NCI-H1694 treated with DMSO at 0.1 percent for 48 hours (cell line): ENCODE measurements around the gene VPS35L.

Source experiments
- DNase-seq: peaks from one replicate; lab custom pipeline; 2025; lab: John Stamatoyannopoulos, UW

Gene VPS35L, protein sequence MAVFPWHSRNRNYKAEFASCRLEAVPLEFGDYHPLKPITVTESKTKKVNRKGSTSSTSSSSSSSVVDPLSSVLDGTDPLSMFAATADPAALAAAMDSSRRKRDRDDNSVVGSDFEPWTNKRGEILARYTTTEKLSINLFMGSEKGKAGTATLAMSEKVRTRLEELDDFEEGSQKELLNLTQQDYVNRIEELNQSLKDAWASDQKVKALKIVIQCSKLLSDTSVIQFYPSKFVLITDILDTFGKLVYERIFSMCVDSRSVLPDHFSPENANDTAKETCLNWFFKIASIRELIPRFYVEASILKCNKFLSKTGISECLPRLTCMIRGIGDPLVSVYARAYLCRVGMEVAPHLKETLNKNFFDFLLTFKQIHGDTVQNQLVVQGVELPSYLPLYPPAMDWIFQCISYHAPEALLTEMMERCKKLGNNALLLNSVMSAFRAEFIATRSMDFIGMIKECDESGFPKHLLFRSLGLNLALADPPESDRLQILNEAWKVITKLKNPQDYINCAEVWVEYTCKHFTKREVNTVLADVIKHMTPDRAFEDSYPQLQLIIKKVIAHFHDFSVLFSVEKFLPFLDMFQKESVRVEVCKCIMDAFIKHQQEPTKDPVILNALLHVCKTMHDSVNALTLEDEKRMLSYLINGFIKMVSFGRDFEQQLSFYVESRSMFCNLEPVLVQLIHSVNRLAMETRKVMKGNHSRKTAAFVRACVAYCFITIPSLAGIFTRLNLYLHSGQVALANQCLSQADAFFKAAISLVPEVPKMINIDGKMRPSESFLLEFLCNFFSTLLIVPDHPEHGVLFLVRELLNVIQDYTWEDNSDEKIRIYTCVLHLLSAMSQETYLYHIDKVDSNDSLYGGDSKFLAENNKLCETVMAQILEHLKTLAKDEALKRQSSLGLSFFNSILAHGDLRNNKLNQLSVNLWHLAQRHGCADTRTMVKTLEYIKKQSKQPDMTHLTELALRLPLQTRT

DNA sequence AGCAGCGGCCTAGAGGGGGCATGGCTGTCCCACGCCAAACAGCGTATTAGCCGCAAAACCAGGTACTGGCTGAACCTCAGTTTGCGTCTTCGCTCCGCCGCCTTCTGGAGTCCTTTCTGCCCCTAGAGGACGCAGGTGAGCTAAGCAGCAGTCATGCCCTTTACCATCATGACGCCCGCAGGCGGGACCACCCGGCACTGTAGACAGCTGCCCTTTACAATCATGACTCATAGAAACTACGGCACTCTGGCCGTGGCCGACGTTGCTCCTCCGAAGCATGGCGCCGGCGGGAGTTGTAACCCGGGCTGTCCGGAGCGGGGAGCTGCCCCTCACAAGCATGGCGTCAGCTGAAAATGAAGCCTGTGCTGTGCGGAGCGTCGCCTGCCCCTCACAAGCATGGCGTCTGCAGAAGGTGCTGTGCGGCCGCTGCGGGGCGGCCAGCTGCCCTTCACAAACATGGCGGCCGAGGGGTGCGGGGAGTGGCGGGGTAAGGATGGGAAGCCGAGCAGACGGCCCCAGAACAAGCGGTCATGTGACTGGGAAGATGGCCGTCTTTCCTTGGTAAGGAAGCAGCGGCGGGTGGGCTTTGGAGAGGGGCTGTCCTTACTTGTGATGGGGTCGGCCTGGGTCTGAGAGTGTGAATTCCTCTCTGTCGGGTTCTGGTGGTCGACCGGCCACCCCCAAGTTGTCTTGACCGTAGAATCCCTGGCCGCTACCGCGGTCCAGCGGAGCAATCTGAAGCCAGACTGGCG is at the start of gene VPS35L:
Gene VPS35L, plus strand, starts transcription at position 518 of the 752 bp plus-strand sequence. Its CDS starts 27 bp downstream, at position 545.
- DNase-seq = peak; percentile 92

DNA sequence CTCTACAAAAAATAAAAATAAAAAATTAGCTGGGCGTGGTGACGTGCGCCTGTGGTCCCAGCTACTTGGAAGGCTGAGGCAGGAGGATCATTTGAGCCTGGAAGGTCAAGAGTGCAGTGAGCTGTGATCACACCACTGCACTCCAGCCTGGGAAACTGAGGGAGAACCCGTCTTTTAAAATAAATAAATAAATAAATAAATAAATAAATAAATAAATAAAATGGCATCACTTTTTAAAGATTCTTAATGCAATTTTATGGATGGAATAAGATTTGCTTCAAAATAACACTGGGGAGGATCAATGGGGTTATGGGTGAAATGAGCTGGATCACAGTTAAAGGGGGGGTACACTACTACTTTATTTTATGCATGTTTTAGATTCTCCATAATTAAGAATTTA is 48.5 kb upstream of the VPS35L start:
- DNase-seq = no peak

DNA sequence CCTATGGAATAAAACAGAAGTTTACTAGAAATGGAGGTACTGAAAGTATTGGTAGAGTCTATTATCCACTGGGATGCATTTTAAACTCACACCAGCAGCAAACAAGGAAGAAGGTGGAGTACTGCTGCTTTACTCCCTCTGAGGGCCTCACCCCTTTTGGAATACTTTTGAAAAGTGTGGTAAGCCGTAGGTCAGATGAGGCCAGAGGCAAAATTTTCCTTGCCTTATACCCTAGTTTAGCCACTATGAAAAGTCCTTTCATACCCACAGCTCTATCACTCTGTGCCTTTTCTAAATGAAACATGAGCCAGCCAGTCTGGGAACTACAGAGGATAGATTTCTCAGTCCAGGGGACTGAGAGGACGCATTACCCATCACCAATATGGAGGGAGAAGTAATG is 47.6 kb upstream of the VPS35L start:
- no peak for DNase-seq

DNA sequence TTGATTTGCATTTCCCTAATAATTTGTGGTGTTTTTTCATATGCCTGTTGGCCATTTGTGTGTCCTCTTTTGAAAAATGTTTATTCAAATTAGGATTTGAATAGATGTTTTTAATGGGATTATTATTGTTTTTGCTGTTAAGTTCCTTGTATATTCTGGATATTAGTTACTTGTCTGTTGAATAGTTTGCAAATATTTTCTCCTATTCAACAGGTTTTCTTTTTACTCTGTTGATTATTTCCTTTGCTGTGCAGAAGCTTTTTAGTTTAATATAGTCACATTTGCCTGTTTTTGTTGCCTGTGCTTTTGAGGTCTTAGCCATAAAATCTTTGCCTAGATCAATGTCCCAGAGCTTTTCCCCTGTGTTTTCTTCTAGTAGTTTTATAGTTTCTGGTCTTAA is 43.2 kb upstream of the VPS35L start:
- no peak for DNase-seq

DNA sequence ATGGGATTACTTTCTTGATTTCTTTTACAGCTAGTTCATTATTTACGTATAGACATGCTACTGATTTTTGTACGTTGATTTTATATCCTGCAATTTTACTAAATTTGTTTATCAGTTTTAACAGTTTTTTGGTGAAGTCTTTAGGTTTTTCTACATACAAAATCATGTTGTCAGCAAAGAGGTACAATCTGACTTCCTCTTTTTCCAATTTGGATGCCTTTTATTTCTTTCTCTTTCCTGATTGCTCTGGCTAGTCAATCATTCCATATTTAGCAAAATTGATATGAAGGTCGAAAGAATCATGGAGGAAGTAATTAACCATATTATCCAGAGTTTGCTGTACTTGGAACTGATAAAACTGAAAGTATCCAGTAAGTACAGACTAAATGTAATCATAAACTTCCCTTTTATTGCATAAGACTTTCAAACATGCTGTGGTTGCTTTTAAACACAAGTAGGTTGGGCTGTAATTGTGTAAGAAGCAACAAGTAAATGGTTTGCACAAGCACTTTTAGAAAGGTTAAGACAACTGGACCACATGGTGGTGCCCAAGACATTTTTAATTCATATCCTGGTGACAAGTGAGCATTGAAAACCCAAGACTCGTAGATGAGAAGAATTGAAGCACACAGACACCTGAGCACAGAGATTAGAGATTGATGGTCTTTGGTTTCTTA is 42.0 kb upstream of the VPS35L start:
- DNase-seq = no peak

DNA sequence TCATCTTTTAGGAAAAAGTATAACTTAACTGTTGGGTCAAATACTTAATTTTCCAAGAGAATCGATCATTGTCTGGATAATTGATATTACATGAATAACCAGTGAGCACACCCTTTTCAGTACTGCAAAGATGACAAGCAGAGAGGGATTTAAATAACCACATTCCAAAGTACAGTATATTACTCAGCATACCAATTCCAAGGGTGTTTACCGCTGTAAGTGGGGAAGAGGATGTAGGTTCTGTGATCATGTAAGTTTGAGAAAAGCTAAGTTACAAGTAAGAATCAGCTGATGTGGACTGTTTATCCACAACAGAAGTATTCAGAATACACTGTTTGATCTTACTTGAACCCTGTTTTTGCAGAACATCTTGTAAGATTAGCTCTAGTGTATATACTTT is 39.7 kb upstream of the VPS35L start:
- DNase-seq = no peak

DNA sequence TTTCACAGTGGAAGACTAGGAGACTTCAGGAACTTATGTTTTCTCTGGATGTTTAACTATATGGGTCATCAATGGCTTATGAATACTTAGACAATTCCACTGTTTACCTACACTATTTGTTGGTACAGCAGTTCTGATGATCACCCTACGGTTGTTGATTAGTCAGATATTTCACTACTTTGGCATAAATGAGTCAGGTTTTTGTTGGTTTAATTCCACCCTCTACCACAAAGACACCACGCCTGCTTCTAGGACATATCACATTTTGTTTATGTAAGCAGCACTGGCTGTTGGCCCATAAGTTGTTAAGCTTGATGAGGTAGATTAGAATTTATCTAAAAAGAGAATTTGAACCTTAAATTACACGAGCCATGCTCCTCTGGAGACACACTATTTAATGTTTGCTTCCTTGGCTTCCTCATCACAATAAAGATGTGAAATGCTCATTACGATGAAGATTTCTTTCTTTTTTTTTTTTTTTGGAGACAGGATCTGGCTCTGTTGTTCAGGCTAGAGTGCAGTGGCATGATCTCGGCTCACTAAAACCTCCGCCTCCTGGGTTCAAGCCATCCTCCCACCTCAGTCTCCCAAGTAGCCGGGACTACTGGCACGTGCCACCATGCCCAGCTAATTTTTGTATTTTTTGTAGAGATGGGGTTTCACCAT is 37.9 kb upstream of the VPS35L start:
- no peak for DNase-seq

DNA sequence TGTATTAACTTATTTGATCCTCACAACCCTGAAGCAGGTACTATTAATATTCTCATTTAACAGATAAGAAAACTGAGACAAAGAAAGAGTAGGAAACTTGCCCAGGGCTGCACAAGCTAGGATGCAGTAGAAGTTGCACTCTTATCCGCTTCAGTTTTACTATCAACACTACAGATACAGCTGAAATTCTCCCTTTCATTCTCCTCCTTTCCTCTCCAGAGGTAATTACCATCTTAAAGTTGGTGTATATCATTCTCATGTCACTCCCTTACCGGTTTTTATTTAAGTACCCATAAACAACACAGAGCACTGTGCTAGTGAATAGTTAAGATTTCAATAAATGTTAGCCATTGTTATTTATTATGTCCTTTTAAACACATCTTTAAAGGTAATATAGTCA is 37.1 kb upstream of the VPS35L start:
- no peak for DNase-seq

DNA sequence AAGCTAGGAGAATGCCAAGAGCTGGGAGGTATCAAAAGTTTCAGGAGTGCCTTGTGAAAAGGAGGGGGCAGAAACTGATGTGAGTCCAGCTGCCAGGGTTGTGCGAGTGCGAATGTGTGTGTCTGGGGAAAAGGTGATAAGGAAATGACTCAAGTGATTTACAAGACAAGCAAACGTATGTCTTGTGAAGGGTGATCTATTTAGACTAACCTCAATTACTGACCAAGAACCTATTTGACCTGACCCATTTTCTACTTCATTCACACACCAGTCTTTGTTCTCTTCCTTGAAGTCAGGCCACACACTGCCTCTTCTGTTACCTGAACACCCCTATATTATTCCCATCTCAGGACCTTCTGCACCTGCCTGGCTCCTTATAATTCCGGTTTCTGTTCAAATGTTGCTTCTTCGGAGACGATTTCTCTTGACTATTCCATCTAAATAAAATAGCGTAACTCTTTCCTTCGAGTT is 34.6 kb upstream of the VPS35L start:
- no peak for DNase-seq

DNA sequence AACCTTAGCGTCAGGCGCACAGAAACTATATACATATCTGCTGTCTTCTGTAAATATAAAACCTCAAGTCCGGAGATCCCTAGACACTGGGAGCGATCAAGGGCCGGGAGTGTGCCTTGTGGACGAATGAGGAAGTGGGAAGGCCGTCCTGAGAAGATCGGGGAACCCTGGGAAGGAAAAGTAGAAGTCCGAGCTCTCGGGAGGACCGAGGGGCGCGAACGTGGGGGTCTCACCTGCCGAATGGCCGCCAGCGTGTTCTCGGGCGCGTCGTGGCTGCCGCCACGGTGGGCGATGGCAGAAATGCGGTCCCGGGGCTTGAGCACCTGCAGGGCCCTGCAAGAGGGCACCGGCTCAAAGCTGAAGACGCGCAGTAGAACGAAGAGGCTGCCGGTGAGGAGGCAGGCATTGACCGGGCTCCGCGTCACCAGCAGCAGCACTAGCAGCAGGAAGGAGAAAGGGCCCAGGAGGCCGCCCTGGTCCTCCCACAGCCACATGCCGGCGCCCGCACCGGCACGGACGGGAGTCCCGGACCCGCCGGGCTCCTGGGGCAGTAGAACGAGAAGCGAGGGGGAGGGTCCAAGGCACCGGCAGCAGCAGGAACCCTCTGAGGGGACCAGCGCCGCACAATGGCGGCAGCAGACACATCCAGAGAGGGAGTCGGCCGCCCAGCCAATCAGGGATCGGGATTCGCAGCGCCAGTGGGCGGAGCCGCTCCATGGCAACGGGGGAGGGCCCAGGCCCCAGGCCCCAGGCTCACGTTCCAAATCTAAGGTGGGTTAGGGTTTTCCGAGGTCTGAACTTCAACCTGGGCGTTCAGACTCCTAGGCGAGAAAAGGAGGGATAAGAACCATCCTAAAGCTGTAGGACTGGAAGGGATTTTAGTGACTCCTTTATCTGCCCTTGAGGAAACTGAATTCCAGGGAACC is 33.8 kb upstream of the VPS35L start, which contains the start of gene GDE1:
Gene GDE1, minus strand, starts transcription at position 628 of the 926 bp plus-strand sequence. Its CDS starts 134 bp downstream, at position 494.
- DNase-seq = peak; percentile 67

DNA sequence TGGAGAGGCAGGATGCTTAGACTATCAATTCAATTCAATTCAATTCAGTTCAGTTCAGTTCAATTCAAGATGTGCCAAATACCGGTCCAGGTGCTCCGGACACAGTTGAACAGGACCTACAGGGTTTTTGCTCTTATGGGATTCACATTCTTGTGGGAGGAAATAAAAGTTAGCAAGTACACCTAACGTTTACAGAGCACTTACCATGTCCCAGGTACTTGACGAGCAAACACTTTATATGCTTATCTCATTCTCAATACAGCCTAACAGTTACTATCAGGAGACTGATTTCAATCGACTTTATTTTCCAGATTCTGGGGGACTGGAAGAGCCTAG is 33.1 kb upstream of the VPS35L start:
- no peak for DNase-seq

DNA sequence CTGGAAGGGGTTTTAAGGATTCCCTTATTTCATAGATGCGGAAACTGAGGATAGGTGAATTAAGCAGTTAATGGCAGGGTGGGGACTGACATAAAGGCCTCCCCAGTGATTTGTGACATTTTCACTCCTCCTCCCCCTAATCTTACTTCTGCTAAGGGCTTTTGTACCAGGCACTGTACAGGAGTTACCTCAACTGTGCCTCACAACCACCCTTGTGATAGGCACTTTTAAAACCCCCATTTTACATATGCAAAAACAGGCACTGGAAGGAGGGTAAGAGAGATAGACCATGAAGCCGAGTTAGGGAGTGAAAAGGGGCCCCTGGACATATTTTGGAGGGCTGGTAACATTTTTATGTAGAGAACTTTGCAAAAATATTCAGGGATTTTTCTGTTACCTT is 32.7 kb upstream of the VPS35L start:
- DNase-seq = no peak

DNA sequence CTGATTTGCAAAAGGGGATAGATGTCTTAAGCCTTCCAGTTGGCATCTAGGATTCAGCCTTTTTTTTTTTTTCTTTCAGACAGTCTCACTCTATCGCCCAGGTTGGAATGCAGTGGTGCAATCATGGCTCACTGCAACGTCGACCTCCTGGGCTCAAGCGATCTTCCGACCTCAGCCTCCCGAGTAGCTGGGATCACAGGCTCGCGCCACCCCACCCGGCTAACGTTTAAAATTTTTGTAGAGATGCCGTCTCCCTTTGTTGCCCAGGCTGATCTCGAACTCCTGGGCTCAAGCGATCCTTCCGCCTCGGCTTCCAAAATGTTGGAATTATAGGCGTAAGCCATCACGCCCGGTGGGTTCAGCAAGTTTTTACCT is 32.3 kb upstream of the VPS35L start:
- DNase-seq = no peak

DNA sequence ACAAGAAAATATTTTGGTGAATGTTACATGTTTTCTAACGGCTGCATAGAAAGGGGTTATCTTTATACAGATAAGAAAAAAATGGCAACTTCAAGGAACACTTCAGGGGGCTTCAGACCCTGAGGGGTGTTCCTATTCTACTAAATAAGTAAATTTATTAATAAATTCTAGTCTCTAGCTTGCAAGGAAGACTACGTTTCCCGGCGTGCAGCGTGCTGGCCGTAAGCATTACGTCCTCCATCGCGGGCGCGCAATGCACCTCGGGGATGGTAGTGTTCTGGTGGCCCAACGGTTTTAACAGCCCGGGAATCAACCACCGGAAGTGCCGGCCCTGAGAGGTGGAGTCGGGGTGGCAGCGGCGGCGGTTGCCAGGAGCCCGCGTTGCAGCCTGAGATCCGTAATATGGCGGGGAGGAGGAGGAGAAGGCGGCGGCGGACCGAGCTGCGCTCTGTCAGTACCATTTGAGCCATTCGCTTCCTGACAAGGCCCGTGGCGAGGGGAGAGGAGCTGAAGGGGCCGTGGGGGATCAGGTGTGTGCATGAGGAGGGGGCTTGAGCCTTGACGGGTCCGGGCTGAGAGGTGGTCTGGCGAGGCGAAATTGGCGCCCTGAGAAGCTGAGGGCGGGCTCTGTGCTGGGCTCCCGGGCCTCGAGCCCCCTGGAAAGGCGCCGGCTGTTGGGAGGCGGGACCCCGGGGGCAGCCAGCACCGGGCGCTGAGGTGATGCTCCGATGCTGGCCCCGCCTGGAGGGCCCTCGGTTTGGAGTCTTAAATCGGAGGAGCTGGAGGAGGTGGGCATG is 31.7 kb upstream of the VPS35L start, which contains the start of gene CCP110:
Gene CCP110, plus strand, starts transcription at position 384 of the 797 bp plus-strand sequence. CDS start 3,940 bp downstream, outside the sequence.
- peak; percentile 87 for DNase-seq

DNA sequence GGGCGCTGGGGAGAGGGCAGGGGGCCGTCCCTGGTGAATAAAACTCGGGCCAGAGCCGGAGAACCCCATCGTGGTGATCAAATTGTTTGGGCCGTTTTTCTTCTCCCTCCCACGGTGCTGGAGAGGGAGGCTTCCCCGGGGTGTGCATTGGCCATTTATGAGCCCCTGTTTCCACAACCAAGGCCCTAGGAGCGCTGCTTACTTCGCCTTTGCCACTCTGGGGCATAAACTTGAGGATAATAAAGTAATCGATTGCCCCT is 31.2 kb upstream of the VPS35L start:
- DNase-seq = no peak

DNA sequence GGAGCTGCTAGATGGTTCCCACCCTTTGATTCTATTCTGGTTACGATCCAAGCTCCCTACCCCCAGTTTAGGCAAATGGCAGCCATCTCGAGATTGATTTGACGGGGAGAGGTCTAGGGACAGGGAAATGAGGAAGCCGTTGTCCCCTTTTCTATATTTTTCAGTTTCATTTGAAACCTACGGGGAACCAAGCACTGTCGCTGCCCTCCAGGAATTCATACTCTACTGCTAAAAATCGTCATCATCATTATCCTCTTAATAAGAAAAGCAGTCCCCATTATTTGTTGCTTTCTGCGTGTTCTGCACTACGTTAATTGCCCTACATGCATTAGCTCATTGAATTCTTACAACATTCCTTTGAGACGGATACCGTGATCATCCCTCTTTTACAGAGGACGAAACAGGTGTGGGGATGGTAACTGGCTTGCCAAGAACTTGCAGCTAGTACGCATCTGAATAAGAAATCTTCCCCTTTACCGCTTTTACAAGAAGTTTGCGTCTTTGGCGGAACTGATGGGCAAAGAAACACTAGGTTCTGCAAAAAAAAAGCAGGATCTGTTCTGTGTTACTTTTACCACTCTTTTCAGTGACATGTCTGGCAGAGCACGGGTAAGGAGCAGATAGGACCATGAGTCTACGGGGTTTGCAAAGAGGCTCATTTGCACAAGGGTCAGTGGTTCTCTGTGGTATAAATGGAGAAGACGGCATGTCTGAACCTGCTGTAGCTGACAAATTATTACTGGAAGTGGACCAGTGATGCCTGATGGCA is 30.7 kb upstream of the VPS35L start:
- no peak for DNase-seq

DNA sequence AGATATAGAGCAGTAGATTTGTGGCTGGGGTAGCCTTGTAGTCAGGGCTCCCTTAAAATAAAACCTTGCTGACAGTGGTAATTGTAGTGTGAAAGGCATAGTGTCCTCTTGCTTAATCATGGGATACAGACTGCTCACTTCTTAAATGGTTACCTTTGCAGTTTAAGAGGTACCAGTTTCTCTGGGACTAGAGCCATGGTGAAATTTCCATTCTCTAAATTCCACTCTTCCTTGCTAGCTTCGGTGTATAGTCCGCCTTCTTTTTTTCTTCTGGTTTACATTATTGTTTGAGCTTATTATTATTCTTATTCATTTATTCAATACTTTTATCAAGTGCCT is 30.1 kb upstream of the VPS35L start:
- no peak for DNase-seq

DNA sequence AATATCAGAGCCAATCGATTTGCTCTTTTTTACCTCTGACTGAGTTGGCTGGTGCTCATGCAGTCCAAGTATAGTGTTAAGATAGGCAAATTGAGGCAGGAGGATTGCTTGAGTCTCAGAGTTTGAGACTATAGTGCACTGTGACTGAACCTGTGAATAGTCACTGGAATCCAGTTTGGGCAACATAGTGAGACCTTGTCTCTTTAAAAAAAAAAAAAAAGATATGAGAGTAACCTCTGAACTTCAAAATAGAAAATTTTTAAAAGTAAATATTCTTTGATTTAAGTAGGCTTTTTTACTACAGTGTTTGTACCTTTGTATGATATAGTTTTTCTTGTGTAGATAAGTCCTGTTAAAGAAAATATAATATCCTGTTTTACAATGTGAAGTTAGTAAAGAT is 28.3 kb upstream of the VPS35L start:
- no peak for DNase-seq

DNA sequence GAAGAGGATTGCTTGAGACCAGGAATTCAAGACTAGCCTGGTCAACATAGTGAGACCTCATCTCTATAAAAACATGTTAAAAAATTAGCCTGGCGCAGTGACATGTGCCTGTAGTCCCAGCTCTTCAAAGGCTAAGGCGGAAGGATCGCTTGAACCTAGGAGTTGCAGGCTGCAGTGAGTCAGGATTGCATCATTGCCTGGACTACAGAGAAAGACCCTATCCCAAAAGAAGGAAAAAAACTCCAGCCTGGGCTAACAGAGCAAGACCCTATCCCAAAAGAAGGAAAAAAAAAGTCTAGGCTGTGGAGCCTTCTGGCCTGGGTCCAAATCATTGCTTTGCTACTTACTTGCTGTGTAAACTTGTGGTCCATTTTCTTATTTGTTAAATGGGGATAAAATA is 26.8 kb upstream of the VPS35L start:
- no peak for DNase-seq
